OCI-LY1 (cell line): ENCODE data around the gene DIAPH2.

Source experiments
- H2AFZ ChIP-seq: fragments of 200-600 bp; sonication (generic), shearing (Covaris generic); 2 replicates; pipeline ENCODE4 v1.6.0; 2014; ENCODE audit warnings: antibody characterized with exemption, mild to moderate bottlenecking, low read length
- H3F3A ChIP-seq: fragments of 200-600 bp; sonication (generic), shearing (Covaris generic); 2 replicates; pipeline ENCODE4 v1.6.0; 2014; ENCODE audit warnings: mild to moderate bottlenecking, antibody characterized with exemption, low read length, moderate library complexity; ENCODE audit not compliant: insufficient read depth
- H3K27ac ChIP-seq: fragments of 200-600 bp; sonication (generic); 2 replicates; pipeline ENCODE4 v1.5.1; 2014; ENCODE audit warnings: low read length, mixed run types, mild to moderate bottlenecking, low read depth; ENCODE audit not compliant: poor library complexity, severe bottlenecking
- H3K27me3 ChIP-seq: fragments of 200-600 bp; sonication (generic); 2 replicates; pipeline ENCODE4 v1.6.0; 2014; ENCODE audit warnings: antibody characterized with exemption, mild to moderate bottlenecking, low read length, moderate library complexity; ENCODE audit not compliant: insufficient read depth
- H3K36me3 ChIP-seq: fragments of 200-600 bp; sonication (generic); 2 replicates; pipeline ENCODE4 v1.6.1; 2014; ENCODE audit warnings: mild to moderate bottlenecking, antibody characterized with exemption, low read length, moderate library complexity, mixed read lengths; ENCODE audit not compliant: insufficient read depth
- H3K4me1 ChIP-seq: fragments of 200-600 bp; sonication (generic); 2 replicates; pipeline ENCODE4 v1.5.1; 2014; ENCODE audit warnings: mild to moderate bottlenecking, low read length, moderate library complexity; ENCODE audit not compliant: insufficient read depth, severe bottlenecking
- H3K4me2 ChIP-seq: fragments of 200-600 bp; sonication (generic), shearing (Covaris generic); 2 replicates; pipeline ENCODE4 v1.6.1; 2014; ENCODE audit warnings: low read length
- H3K4me3 ChIP-seq: fragments of 200-600 bp; sonication (generic); 2 replicates; pipeline ENCODE4 v1.5.1; 2014; ENCODE audit warnings: low read length, low read depth, mild to moderate bottlenecking, mixed read lengths; ENCODE audit not compliant: poor library complexity, severe bottlenecking
- H3K79me2 ChIP-seq: fragments of 200-600 bp; shearing (Covaris generic); 2 replicates; pipeline ENCODE4 v1.6.1; 2016; ENCODE audit warnings: mixed run types, low read length, mixed read lengths; ENCODE audit not compliant: insufficient read depth
- H3K9ac ChIP-seq: fragments of 200-600 bp; sonication (generic), shearing (Covaris generic); 2 replicates; pipeline ENCODE4 v1.6.1; 2014; ENCODE audit warnings: mild to moderate bottlenecking, low read length, mixed read lengths
- H3K9me2 ChIP-seq: fragments of 200-600 bp; sonication (generic), shearing (Covaris generic); 2 replicates; pipeline ENCODE4 v1.6.1; 2014; ENCODE audit warnings: low read depth, mild to moderate bottlenecking, low read length, mixed read lengths
- H3K9me3 ChIP-seq: fragments of 200-600 bp; shearing (Covaris generic); 2 replicates; pipeline ENCODE4 v1.6.1; 2014; ENCODE audit warnings: low read length, mixed read lengths
- H4K20me1 ChIP-seq: fragments of 200-600 bp; sonication (generic), shearing (Covaris generic); 2 replicates; pipeline ENCODE4 v1.6.0; 2016; ENCODE audit warnings: mild to moderate bottlenecking, low read length; ENCODE audit not compliant: insufficient read depth
- EZH2 ChIP-seq: fragments of 200-600 bp; sonication (generic), shearing (Covaris generic); IDR thresholded peaks from 2 replicates; pipeline ENCODE4 v1.8.0; 2017; ENCODE audit warnings: borderline replicate concordance, mixed run types, mild to moderate bottlenecking, antibody characterized with exemption, low read length, moderate library complexity, mixed read lengths
- TF ChIP-seq, protein P1 (sequence below): fragments of 200-600 bp; sonication (generic), shearing (Covaris generic); IDR thresholded peaks from 2 replicates; pipeline ENCODE4 v1.5.1; 2017; ENCODE audit warnings: mild to moderate bottlenecking, antibody characterized with exemption, low read length, moderate library complexity, mixed read lengths

The DIAPH2 gene

DNA sequence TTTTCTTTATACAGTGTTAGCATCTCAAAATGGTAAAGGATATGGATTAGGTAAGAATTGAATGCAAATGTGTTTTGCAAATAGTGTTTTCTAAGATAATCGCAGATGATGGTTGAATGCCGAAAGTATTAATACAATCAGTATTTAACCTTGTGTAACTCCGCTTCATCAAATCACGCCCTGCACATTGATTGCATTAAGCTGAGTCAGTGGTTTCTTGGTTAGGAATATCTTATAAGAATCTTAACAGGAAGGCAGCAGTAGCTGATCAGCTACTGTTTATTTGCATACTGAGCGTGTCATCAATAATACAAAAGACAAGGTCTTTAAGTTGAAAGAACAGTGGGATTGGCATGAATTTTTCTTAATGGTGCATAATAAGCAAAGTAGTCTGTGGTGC is 744.5 kb downstream of the DIAPH2 start:
- no peaks in the 10 kb centered on the region for H3K27me3 ChIP-seq
- no peak overlapping the region for H3K4me2 ChIP-seq
- H3K9me2 ChIP-seq: no peaks in the 10 kb centered on the region
- H3K79me2 ChIP-seq: no peaks in the 10 kb centered on the region
- H2AFZ ChIP-seq: no peak overlapping the region
- no peaks in the 10 kb centered on the region for H3K9me3 ChIP-seq
- H3F3A ChIP-seq: no peaks in the 10 kb centered on the region
- no peak overlapping the region for H3K27ac ChIP-seq
- no peak for TF ChIP-seq EZH2
- TF ChIP-seq, protein P1, sequence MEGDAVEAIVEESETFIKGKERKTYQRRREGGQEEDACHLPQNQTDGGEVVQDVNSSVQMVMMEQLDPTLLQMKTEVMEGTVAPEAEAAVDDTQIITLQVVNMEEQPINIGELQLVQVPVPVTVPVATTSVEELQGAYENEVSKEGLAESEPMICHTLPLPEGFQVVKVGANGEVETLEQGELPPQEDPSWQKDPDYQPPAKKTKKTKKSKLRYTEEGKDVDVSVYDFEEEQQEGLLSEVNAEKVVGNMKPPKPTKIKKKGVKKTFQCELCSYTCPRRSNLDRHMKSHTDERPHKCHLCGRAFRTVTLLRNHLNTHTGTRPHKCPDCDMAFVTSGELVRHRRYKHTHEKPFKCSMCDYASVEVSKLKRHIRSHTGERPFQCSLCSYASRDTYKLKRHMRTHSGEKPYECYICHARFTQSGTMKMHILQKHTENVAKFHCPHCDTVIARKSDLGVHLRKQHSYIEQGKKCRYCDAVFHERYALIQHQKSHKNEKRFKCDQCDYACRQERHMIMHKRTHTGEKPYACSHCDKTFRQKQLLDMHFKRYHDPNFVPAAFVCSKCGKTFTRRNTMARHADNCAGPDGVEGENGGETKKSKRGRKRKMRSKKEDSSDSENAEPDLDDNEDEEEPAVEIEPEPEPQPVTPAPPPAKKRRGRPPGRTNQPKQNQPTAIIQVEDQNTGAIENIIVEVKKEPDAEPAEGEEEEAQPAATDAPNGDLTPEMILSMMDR: no peak
- H3K4me1 ChIP-seq: no peaks in the 10 kb centered on the region
- no peaks in the 10 kb centered on the region for H4K20me1 ChIP-seq
- no peak overlapping the region for H3K4me3 ChIP-seq
- H3K9ac ChIP-seq: no peak overlapping the region
- no peaks in the 10 kb centered on the region for H3K36me3 ChIP-seq

DNA sequence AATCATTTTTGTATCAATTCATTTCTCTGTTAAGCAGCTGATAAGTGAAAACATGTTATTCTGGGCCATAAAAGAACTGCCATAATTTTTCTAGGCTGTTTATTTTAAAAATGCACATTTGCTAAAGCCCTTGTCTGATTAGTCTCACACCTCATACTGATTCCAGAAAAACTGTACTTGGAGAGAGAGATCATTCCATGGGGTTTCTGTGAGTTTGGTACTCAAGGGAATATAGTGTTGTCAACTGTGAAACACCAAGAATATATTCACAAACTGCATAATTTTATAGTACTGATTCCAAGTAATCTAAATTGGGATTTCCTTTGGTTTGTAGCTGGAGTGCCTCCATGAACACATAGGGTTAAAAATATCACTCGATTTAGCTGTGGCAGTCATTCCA is 746.6 kb downstream of the DIAPH2 start:
- Histone ChIP-seq H3K4me2 (no peak overlapping the region), H3K27me3 (no peaks in the 10 kb centered on the region), H3K79me2 (no peaks in the 10 kb centered on the region), H3K9ac (no peak overlapping the region), H3K36me3 (no peaks in the 10 kb centered on the region), H2AFZ (no peak overlapping the region), H3K4me1 (no peaks in the 10 kb centered on the region), H3K4me3 (no peak overlapping the region), H3F3A (no peaks in the 10 kb centered on the region), H4K20me1 (no peaks in the 10 kb centered on the region), H3K9me3 (no peaks in the 10 kb centered on the region), H3K9me2 (no peaks in the 10 kb centered on the region), H3K27ac (no peak overlapping the region)
- no peak for TF ChIP-seq EZH2
- TF ChIP-seq, protein P1: no peak

DNA sequence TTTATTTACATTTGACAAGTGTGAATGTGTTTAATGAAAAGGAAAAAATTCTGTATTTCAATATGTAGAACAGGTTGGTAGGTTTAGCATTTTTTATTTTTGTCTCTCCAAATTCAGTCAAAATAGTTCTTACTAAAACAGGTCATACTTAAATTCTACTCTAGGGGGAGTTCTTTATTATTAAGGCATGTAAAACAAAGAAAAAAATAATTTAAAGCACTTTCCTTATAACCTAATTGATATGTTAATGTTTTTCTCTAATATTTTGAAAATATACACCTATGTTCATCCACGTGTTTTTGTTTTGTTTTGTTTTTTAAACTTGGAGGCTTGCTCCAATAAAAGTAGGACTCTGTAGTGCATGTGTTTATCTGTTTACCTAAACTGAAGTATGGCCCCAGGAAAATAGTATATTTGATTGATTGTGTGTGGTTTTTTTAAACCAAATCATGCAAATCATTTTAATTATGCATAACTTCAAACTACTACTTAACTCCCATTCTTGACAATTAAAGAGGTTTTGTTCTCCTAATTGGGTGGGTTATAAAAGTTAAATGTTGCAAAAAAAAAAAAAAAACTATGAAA is 761.7 kb downstream of the DIAPH2 start:
- no peaks in the 10 kb centered on the region for H3K79me2 ChIP-seq
- H3K4me1 ChIP-seq: peaks cover 6% of the 10 kb centered on the region
- no peak overlapping the region for H2AFZ ChIP-seq
- H3K27ac ChIP-seq: no peak overlapping the region
- no peaks in the 10 kb centered on the region for H3K9me2 ChIP-seq
- no peaks in the 10 kb centered on the region for H3K36me3 ChIP-seq
- H3K4me3 ChIP-seq: no peak overlapping the region
- no peaks in the 10 kb centered on the region for H3K9me3 ChIP-seq
- H3F3A ChIP-seq: no peaks in the 10 kb centered on the region
- no peaks in the 10 kb centered on the region for H3K27me3 ChIP-seq
- H4K20me1 ChIP-seq: no peaks in the 10 kb centered on the region
- TF ChIP-seq, protein P1: peak; percentile 24; the same call in 1 of the 2 replicates
- TF ChIP-seq EZH2: no peak
- no peak overlapping the region for H3K9ac ChIP-seq
- H3K4me2 ChIP-seq: no peak overlapping the region
